Vagina (tissue), 2 donors: ENCODE measurements around the gene VMAC.

ENCODE experiments used
- POLR2A ChIP-seq, 2 donors: fragments of 450-650 bp; IDR thresholded peaks; one replicate each; pipeline ENCODE4 v1.6.1; 2017; ENCODE audit warnings: antibody characterized with exemption in 2 of 2, mild to moderate bottlenecking in 2 of 2, moderate library complexity in 2 of 2
- POLR2AphosphoS5 ChIP-seq, 2 donors: sonication (generic); formaldehyde crosslinking; IDR thresholded peaks; one replicate each; pipeline ENCODE4 v1.9.0; 2017; ENCODE audit warnings: antibody characterized with exemption in 2 of 2, mild to moderate bottlenecking in 2 of 2, low read depth in 1 of 2; ENCODE audit not compliant: insufficient read depth in 1 of 2
- TF ChIP-seq, protein P1 (sequence below), 3 experiments: fragments of 450-650 bp in 2 of 3; fragments of 200-600 bp in 1 of 3; sonication (generic) in 1 of 3; IDR thresholded peaks; one replicate each; pipeline ENCODE4 v1.5.1; 2017 to 2019; ENCODE audit warnings: antibody characterized with exemption in 3 of 3, mild to moderate bottlenecking in 2 of 3, moderate library complexity in 2 of 3

DNA sequence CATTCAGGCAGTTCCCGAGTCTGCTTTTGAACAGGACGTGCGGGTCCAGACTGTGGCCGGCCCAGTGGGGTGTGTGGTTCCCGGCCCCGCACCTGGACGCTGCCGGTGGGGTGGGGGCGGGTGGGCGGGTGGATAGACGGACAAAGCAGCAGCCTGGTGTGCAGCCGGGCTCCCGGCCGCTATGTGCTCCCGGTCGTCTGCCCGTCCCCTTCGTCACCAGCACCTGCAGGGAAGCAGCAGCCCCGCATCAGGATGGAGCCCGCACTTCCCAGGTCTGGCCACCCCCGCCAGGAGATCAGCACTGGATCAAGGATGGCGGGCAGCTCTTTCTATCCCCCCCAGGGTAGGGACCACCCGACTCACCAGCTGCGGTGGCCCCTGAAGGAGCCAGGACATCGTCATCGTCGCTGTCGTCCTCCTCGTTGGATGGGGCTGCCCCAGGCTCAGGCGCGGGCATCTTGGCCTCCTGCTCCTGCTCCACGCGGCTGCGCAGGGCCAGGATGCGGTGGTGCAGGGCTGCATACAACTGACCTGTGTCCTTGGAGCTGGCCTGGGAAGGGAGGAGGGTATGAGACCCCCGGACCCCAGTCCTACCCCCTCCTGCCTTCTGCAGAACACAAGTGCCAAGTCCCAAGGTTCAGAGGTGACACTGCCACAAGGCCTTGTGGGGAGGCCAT lies 12.9 kb downstream of the VMAC start:
- TF ChIP-seq POLR2A (IDR thresholded peaks at IDR 0.05) = no peak
- TF ChIP-seq, protein P1, sequence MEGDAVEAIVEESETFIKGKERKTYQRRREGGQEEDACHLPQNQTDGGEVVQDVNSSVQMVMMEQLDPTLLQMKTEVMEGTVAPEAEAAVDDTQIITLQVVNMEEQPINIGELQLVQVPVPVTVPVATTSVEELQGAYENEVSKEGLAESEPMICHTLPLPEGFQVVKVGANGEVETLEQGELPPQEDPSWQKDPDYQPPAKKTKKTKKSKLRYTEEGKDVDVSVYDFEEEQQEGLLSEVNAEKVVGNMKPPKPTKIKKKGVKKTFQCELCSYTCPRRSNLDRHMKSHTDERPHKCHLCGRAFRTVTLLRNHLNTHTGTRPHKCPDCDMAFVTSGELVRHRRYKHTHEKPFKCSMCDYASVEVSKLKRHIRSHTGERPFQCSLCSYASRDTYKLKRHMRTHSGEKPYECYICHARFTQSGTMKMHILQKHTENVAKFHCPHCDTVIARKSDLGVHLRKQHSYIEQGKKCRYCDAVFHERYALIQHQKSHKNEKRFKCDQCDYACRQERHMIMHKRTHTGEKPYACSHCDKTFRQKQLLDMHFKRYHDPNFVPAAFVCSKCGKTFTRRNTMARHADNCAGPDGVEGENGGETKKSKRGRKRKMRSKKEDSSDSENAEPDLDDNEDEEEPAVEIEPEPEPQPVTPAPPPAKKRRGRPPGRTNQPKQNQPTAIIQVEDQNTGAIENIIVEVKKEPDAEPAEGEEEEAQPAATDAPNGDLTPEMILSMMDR (IDR thresholded peaks at IDR 0.05) = no peak
- TF ChIP-seq POLR2AphosphoS5 (IDR thresholded peaks at IDR 0.05; ENCODE audit: insufficient read depth in 1 of 2, low read depth in 1 of 2) = no peak
